GM10248 (cell line): ENCODE measurements around the gene TPH1.

Experiments used
- CTCF ChIA-PET: fragments of 300-600 bp; sonication (Branson Sonifier 250); formaldehyde crosslinking; extraction: SDS; loops from one replicate; lab custom pipeline; 2021; ENCODE audit warnings: antibody characterized with exemption; lab: Yijun Ruan, JAX
- POLR2A ChIA-PET: fragments of 350-650 bp; sonication (Branson Sonifier 250); formaldehyde crosslinking; extraction: SDS; loops from one replicate; lab custom pipeline; 2020; ENCODE audit warnings: antibody characterized with exemption; lab: Yijun Ruan, JAX
- DNase-seq: peaks from one replicate; pipeline ENCODE4 v3.0.0; 2012; ENCODE audit errors: extremely low spot score
- TF ChIP-seq, protein P1 (sequence below): IDR thresholded peaks from 2 replicates; pipeline ENCODE4 v1.5.1; 2012; ENCODE audit warnings: mild to moderate bottlenecking, low read depth; ENCODE audit errors: extremely low read depth, missing control alignments, control extremely low read depth

Gene TPH1

DNA sequence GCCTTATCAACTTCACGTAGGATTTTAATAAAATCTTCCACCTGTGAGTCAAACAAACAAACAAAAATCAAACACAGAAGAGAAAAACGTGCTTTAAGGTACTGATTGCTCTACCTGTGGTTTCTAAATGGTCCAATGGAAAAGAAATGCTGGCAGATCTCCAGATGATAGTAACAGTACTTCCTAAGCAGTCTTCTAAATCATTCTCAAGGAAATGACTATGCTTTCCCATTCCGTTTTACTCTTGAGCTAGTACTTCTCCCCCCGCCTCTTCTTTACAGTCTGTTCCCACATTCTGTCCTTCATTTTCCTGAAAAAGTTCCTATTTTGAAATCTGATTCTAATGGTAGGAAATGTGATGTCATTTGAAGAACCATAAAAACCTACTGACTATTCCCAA lies 34.4 kb upstream of the TPH1 start:
- CTCF ChIA-PET = interaction anchor here (1.0 to 1.9 kb wide), 6 partner anchors 8 to 641 kb away, joined by 3 to 6 read pairs (median 4); no protein-coding TSS in a partner anchor
- TF ChIP-seq, protein P1, sequence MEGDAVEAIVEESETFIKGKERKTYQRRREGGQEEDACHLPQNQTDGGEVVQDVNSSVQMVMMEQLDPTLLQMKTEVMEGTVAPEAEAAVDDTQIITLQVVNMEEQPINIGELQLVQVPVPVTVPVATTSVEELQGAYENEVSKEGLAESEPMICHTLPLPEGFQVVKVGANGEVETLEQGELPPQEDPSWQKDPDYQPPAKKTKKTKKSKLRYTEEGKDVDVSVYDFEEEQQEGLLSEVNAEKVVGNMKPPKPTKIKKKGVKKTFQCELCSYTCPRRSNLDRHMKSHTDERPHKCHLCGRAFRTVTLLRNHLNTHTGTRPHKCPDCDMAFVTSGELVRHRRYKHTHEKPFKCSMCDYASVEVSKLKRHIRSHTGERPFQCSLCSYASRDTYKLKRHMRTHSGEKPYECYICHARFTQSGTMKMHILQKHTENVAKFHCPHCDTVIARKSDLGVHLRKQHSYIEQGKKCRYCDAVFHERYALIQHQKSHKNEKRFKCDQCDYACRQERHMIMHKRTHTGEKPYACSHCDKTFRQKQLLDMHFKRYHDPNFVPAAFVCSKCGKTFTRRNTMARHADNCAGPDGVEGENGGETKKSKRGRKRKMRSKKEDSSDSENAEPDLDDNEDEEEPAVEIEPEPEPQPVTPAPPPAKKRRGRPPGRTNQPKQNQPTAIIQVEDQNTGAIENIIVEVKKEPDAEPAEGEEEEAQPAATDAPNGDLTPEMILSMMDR = no peak
- no peak for DNase-seq
- POLR2A ChIA-PET = no interaction called here

DNA sequence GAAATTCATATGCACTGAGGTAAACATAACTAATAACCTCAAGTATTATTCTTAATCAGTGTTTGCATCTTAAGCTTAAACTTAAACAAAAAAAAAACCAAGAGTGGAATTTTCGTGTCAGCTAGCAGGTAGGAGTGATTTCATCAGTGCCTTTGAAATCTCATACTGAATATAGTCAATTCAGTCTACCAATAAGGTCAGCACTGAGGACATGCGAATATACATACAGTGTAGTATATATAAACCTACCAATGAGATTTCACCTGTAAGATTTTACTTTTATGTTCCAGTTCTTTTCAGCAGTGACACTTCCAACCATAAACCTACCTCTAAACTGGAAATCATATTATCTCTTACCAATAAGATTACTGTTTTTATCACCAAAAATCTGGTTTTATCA lies 32.8 kb upstream of the TPH1 start:
- ChIA-PET POLR2A (interaction anchor here (0.7 kb wide), 1 partner anchor 20 kb away, joined by 3 read pairs; no protein-coding TSS in a partner anchor), CTCF (interaction anchor here (1.7 kb wide), 1 partner anchor 27 kb away, joined by 7 read pairs; the partner anchor contains the start of gene SAAL1)
- no peak for DNase-seq
- TF ChIP-seq, protein P1 = no peak

DNA sequence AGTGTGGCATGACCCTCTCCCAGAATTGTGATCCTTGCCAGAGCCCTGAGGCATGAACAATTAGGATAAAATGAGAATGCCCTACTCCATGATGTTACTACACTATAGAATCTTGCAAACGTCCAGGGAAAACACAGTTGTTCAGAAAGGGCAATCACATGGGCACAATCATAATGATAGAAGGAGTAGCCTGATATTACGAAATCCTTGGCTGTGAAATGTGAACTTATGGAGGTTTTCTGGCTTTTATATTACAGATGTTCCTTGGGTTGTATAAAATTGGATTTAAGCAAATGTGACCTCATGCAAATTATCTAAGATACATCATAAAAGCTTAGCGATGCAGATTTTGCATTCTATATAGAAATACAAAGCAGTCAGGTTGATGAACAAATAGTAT lies 29.4 kb upstream of the TPH1 start:
- DNase-seq = no peak
- TF ChIP-seq, protein P1 = no peak
- POLR2A ChIA-PET = no interaction called here
- CTCF ChIA-PET = interaction anchor here (1.3 kb wide), 1 partner anchor 40 kb away, joined by 3 read pairs; no protein-coding TSS in a partner anchor

DNA sequence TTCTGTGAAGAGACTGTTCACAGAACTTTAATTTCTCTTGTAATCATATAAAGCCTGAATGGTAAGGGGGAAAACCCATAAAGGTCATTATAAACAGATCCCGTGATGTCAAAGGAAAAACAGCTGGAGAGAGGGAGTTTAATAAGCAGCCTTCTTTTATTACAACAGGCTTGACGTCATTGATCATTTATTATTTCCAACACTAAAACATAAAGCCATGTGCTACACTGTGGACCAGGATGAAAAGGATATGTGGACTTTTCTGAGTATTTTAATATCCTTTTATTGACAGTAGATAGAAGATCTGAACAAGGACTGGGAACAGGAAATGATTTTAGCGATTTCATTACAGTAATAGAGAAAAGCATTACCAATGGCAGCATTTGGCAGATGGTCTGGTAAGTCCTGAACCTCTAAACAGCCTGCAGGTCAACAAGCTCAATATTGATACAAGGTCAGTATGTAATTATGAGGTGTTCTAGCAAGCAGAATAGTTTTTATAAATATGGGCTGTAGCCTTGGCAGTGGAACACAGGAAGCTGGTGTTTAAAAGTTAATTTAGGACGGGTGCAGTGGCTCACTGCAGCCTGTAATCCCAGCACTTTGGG lies 25.1 kb upstream of the TPH1 start:
- TF ChIP-seq, protein P1 = no peak
- CTCF ChIA-PET = interaction anchor here (1.4 to 1.6 kb wide), 2 partner anchors 45 to 133 kb away, joined by 4 to 5 read pairs; no protein-coding TSS in a partner anchor

DNA sequence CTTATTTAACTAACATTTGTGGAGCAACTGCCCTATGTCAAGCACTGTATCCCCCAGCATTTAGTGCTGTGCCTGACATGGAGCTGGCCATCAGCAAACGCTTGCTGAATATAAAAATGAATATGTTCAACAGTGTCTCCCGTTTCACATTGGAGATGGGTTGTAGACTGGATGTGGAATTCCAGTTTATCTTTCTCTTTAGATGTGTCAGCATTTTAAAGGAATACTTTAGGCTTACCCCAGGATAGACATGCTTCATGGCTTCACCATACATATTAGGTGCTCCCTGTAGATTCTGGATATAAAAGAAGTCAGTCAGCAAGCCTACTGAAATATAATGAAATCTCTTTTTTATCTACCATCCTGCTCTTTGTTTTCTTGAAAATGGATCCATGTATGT lies 21.3 kb upstream of the TPH1 start:
- ChIA-PET CTCF (interaction anchor here (1.4 kb wide), 1 partner anchor 661 kb away, joined by 3 read pairs; no protein-coding TSS in a partner anchor), POLR2A (no interaction called here)
- DNase-seq = no peak
- TF ChIP-seq, protein P1 = no peak

More for the DNA sequence above, 25.1 kb upstream of the TPH1 start:
- no peak for DNase-seq
- POLR2A ChIA-PET = no interaction called here

DNA sequence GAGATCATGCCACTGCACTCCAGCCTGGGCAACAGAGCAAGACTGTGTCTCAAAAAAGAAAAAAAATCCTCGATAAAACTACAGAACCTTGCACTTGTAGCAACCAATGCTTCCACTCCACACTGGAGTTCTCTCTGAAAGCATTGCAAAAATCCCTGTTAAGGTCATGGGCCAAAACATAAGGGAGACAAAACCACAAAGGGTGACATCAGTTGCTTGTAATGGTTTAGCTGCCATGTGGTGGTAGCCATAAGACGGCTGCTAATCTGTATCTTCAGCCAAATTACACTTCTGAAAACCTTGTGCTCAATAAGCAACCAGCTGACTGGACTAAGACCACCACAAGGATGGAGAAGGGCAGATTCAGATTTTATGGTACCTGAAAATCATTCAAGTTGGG lies 20.6 kb upstream of the TPH1 start:
- CTCF ChIA-PET = no interaction called here
- no peak for DNase-seq
- POLR2A ChIA-PET = no interaction called here
- TF ChIP-seq, protein P1 = no peak
